ENCODE measurements around the gene RABGAP1. TPM values are rescaled to one million over a fixed set of nuclear protein-coding genes. Genes with fewer than 3 reads are reported as not detected.
A peak's percentile ranks its signal among the peaks of the same experiment; 100 is the strongest.

Gene RABGAP1
- total RNA-seq, 1 experiment from 2014 or later = 85.1 TPM

DNA sequence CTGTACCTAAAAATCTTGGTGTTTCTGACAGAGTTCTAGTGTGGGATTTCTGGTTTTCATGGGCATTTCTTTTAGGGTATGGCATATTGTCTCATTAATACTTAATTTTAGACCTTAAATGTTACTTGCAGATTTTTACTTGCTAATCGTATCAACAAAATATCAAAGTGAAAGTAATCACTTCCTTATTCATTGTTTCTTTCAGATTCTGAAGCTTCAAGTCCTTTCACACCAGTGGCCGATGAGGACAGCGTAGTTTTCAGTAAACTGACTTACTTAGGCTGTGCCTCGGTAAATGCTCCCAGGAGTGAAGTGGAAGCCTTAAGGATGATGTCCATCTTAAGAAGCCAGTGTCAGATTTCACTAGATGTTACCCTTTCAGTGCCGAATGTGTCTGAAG, 45.2 kb downstream of the RABGAP1 start:
- Histone ChIP-seq H3K36me3 (ENCODE audit: insufficient read depth, low read length) (peaks cover 29% of the 10 kb centered on the region), H3K4me2 (ENCODE audit: low read depth, low read length, poor library complexity, severe bottlenecking) (no peak overlapping the region), H3K27ac (ENCODE audit: low read length) (no peak overlapping the region), H3K27me3 (ENCODE audit: low read length) (no peaks in the 10 kb centered on the region), H3K9me2 (replicated peaks; ENCODE audit: insufficient read depth, low read length) (no peaks in the 10 kb centered on the region), H3K79me2 (ENCODE audit: low read length) (peaks cover 44% of the 10 kb centered on the region), H3K4me1 (ENCODE audit: low read length) (no peaks in the 10 kb centered on the region; the same call in 1 of the 2 replicates), H3K4me3 (ENCODE audit: low read length) (no peak overlapping the region), H3K9me3 (ENCODE audit: low read length) (no peaks in the 10 kb centered on the region), H3K9ac (ENCODE audit: low read length) (no peak overlapping the region), H2AFZ (ENCODE audit: low read length) (no peak overlapping the region), H4K20me1 (ENCODE audit: insufficient read depth, low read depth, low read length) (no peaks in the 10 kb centered on the region)
- no peak for DNase-seq

GRCh38 chr9:122988141-122988540, 47.3 kb downstream of the RABGAP1 start:
- no peak overlapping the region for H3K9ac ChIP-seq (ENCODE audit: low read length)
- DNase-seq = no peak
- peaks cover 33% of the 10 kb centered on the region for H3K79me2 ChIP-seq (ENCODE audit: low read length)
- H2AFZ ChIP-seq (ENCODE audit: low read length) = no peak overlapping the region
- H3K4me3 ChIP-seq (ENCODE audit: low read length) = no peak overlapping the region
- no peaks in the 10 kb centered on the region for H3K9me2 ChIP-seq (replicated peaks; ENCODE audit: insufficient read depth, low read length)
- no peak overlapping the region for H3K4me2 ChIP-seq (ENCODE audit: low read depth, low read length, poor library complexity, severe bottlenecking)
- no peaks in the 10 kb centered on the region for H4K20me1 ChIP-seq (ENCODE audit: insufficient read depth, low read depth, low read length)
- H3K27me3 ChIP-seq (ENCODE audit: low read length) = no peaks in the 10 kb centered on the region
- H3K4me1 ChIP-seq (ENCODE audit: low read length) = no peaks in the 10 kb centered on the region; the same call in 1 of the 2 replicates
- no peak overlapping the region for H3K27ac ChIP-seq (ENCODE audit: low read length)
- no peaks in the 10 kb centered on the region for H3K9me3 ChIP-seq (ENCODE audit: low read length)
- H3K36me3 ChIP-seq (ENCODE audit: insufficient read depth, low read length) = peaks cover 33% of the 10 kb centered on the region

DNA sequence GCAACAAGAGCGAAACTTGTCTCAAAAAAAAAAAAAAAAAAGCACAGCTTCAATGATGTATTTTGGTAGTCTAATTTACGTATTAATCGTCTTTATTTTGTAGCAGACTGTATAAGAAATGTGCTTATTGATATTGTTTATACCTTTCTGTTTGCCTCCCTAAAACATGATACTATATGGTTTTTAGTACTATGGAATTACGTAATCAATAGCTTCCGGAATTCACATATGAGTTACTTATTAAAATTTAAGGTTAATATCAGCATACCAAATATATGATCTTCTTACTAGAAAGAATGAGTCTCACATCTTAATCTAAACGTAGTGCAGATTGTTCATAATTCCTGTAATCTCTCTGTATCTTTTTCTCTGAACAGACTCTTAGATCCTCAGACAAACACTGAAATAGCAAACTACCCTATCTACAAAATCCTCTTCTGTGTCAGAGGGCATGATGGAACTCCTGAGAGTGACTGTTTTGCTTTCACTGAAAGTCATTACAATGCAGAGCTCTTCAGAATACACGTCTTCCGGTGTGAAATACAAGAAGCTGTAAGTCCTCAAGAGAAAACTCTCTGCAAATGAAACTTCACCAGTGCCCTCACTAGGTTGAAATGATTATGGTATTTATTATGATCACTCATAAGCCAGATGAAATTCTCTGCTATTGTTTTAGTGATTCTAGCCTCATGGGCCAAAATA, 48.3 kb downstream of the RABGAP1 start:
- no peaks in the 10 kb centered on the region for H3K27me3 ChIP-seq (ENCODE audit: low read length)
- H3K9ac ChIP-seq (ENCODE audit: low read length) = no peak overlapping the region
- H3K79me2 ChIP-seq (ENCODE audit: low read length) = peaks cover 29% of the 10 kb centered on the region
- H3K36me3 ChIP-seq (ENCODE audit: insufficient read depth, low read length) = peaks cover 36% of the 10 kb centered on the region
- no peak overlapping the region for H2AFZ ChIP-seq (ENCODE audit: low read length)
- H3K4me2 ChIP-seq (ENCODE audit: low read depth, low read length, poor library complexity, severe bottlenecking) = no peak overlapping the region
- H4K20me1 ChIP-seq (ENCODE audit: insufficient read depth, low read depth, low read length) = no peaks in the 10 kb centered on the region
- H3K27ac ChIP-seq (ENCODE audit: low read length) = no peak overlapping the region
- no peaks in the 10 kb centered on the region; the same call in 1 of the 2 replicates for H3K4me1 ChIP-seq (ENCODE audit: low read length)
- H3K9me3 ChIP-seq (ENCODE audit: low read length) = no peaks in the 10 kb centered on the region
- no peaks in the 10 kb centered on the region for H3K9me2 ChIP-seq (replicated peaks; ENCODE audit: insufficient read depth, low read length)
- DNase-seq = peak; percentile 45
- H3K4me3 ChIP-seq (ENCODE audit: low read length) = no peak overlapping the region

DNA sequence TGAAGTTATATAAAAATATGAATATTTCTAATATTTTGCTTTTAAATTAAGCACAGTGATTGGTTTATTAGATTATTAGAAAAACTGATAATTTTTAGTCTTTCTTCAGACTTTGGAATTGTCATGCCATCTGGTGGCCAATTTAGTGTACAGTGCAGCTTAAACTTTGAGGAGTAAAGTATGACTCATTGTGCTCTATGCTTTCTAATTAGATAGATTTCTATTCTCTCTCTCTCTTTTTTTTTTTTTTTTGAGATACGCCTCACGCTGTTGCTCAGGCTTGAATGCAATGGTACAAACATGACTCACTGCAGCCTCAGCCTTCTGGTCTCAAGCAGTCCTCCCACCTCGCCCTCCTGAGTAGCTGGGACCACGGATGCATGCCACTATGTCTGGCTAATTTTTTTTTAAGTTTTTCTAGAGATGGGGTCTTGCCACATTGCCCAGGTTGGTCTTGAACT, 50.6 kb downstream of the RABGAP1 start:
- Histone ChIP-seq H3K9me2 (replicated peaks; ENCODE audit: insufficient read depth, low read length) (no peaks in the 10 kb centered on the region), H3K27me3 (ENCODE audit: low read length) (no peaks in the 10 kb centered on the region), H3K9ac (ENCODE audit: low read length) (no peak overlapping the region), H3K4me1 (ENCODE audit: low read length) (no peaks in the 10 kb centered on the region; the same call in 1 of the 2 replicates), H3K4me2 (ENCODE audit: low read depth, low read length, poor library complexity, severe bottlenecking) (no peak overlapping the region), H3K27ac (ENCODE audit: low read length) (no peak overlapping the region), H3K4me3 (ENCODE audit: low read length) (no peak overlapping the region), H3K79me2 (ENCODE audit: low read length) (peaks cover 38% of the 10 kb centered on the region), H4K20me1 (ENCODE audit: insufficient read depth, low read depth, low read length) (no peaks in the 10 kb centered on the region), H3K36me3 (ENCODE audit: insufficient read depth, low read length) (peaks cover 37% of the 10 kb centered on the region; the same call in 1 of the 2 replicates), H2AFZ (ENCODE audit: low read length) (no peak overlapping the region), H3K9me3 (ENCODE audit: low read length) (no peaks in the 10 kb centered on the region)
- peak; percentile 83 for DNase-seq

DNA sequence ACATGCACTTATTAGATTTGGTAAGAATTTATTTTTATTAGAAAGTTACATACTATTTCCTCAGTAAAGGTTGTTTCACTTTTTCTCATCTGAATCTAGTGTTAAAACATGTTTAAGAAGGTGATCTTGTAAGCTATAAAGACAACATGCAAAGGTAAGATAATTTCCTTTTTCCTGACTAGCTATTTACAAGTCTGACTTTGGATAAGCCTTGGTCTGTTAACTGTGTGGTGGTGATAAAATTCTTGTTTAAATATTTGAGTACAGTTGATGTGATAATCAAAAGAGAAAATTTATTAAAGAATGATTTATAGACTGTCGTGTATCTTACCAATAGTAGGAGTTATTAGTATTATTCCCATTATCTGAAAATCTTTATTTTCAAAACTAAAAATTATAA, 55.8 kb downstream of the RABGAP1 start:
- H3K9me2 ChIP-seq (replicated peaks; ENCODE audit: insufficient read depth, low read length) = no peaks in the 10 kb centered on the region
- H3K9ac ChIP-seq (ENCODE audit: low read length) = no peak overlapping the region
- no peaks in the 10 kb centered on the region for H4K20me1 ChIP-seq (ENCODE audit: insufficient read depth, low read depth, low read length)

GRCh38 chr9:122998448-122998847, 57.6 kb downstream of the RABGAP1 start:
- Histone ChIP-seq H3K9me3 (ENCODE audit: low read length) (no peaks in the 10 kb centered on the region), H3K4me3 (ENCODE audit: low read length) (no peak overlapping the region), H3K79me2 (ENCODE audit: low read length) (peaks cover 48% of the 10 kb centered on the region), H3K9me2 (replicated peaks; ENCODE audit: insufficient read depth, low read length) (no peaks in the 10 kb centered on the region), H3K4me2 (ENCODE audit: low read depth, low read length, poor library complexity, severe bottlenecking) (no peak overlapping the region), H3K9ac (ENCODE audit: low read length) (no peak overlapping the region), H3K27ac (ENCODE audit: low read length) (no peak overlapping the region), H4K20me1 (ENCODE audit: insufficient read depth, low read depth, low read length) (no peaks in the 10 kb centered on the region), H3K27me3 (ENCODE audit: low read length) (no peaks in the 10 kb centered on the region), H3K36me3 (ENCODE audit: insufficient read depth, low read length) (peaks cover 69% of the 10 kb centered on the region; the same call in 1 of the 2 replicates), H2AFZ (ENCODE audit: low read length) (no peak overlapping the region), H3K4me1 (ENCODE audit: low read length) (no peaks in the 10 kb centered on the region)
- DNase-seq = no peak

More for the DNA sequence above, 55.8 kb downstream of the RABGAP1 start:
- no peak overlapping the region for H3K4me2 ChIP-seq (ENCODE audit: low read depth, low read length, poor library complexity, severe bottlenecking)
- peaks cover 60% of the 10 kb centered on the region; the same call in 1 of the 2 replicates for H3K36me3 ChIP-seq (ENCODE audit: insufficient read depth, low read length)
- H2AFZ ChIP-seq (ENCODE audit: low read length) = no peak overlapping the region
- H3K27me3 ChIP-seq (ENCODE audit: low read length) = no peaks in the 10 kb centered on the region
- H3K9me3 ChIP-seq (ENCODE audit: low read length) = no peaks in the 10 kb centered on the region
- H3K79me2 ChIP-seq (ENCODE audit: low read length) = peaks cover 47% of the 10 kb centered on the region
- no peak for DNase-seq
- no peak overlapping the region for H3K4me3 ChIP-seq (ENCODE audit: low read length)
- H3K27ac ChIP-seq (ENCODE audit: low read length) = no peak overlapping the region
- no peaks in the 10 kb centered on the region for H3K4me1 ChIP-seq (ENCODE audit: low read length)

DNA sequence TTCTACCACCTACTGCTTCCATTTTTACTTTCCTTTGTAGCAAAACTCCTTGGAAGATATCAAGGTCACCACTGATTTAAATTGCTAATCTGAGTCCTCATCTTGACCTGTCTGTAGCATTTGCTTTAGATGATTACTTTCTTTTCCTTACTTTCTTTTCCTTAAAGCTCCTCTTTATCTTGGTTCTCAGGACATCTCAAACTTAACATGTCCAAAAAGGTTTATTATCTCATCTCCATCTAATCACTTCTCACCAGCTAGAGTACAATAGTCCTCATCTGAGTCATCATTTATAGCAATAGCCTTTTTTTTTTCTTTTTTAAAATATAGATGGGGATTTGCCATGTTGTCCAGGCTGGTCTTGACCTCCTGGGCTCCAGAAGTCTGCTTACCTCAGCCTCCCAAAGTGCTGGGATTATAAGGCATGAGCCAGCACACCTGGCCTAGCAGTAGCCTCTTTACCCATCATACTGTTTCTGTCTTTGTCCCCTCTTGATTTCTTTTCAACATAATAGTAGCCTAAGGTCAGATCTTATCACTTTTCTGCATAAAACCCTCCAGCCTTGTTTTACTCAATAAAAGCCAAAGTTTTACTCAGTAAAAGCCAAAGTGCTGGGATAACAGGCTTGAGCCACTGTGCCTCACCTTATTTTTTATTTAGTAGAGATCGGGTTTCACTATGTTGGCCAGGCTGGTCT, 59.7 kb downstream of the RABGAP1 start:
- Histone ChIP-seq H3K36me3 (ENCODE audit: insufficient read depth, low read length) (peaks cover 68% of the 10 kb centered on the region), H3K4me1 (ENCODE audit: low read length) (no peaks in the 10 kb centered on the region), H3K79me2 (ENCODE audit: low read length) (peaks cover 36% of the 10 kb centered on the region), H3K9me2 (replicated peaks; ENCODE audit: insufficient read depth, low read length) (no peaks in the 10 kb centered on the region), H3K4me2 (ENCODE audit: low read depth, low read length, poor library complexity, severe bottlenecking) (no peak overlapping the region), H3K27me3 (ENCODE audit: low read length) (no peaks in the 10 kb centered on the region), H3K27ac (ENCODE audit: low read length) (peak overlapping the region; percentile 20; the same call in 1 of the 2 replicates), H4K20me1 (ENCODE audit: insufficient read depth, low read depth, low read length) (no peaks in the 10 kb centered on the region), H3K9ac (ENCODE audit: low read length) (no peak overlapping the region), H3K4me3 (ENCODE audit: low read length) (no peak overlapping the region), H3K9me3 (ENCODE audit: low read length) (no peaks in the 10 kb centered on the region), H2AFZ (ENCODE audit: low read length) (no peak overlapping the region)
- DNase-seq = no peak

- Histone ChIP-seq H3K79me2 (ENCODE audit: low read length) (peaks cover 33% of the 10 kb centered on the region), H3K4me1 (ENCODE audit: low read length) (no peaks in the 10 kb centered on the region), H3K9me3 (ENCODE audit: low read length) (no peaks in the 10 kb centered on the region), H3K4me2 (ENCODE audit: low read depth, low read length, poor library complexity, severe bottlenecking) (no peak overlapping the region), H3K9me2 (replicated peaks; ENCODE audit: insufficient read depth, low read length) (no peaks in the 10 kb centered on the region), H3K27me3 (ENCODE audit: low read length) (no peaks in the 10 kb centered on the region), H3K9ac (ENCODE audit: low read length) (no peak overlapping the region), H2AFZ (ENCODE audit: low read length) (no peak overlapping the region), H3K36me3 (ENCODE audit: insufficient read depth, low read length) (peaks cover 52% of the 10 kb centered on the region), H3K4me3 (ENCODE audit: low read length) (no peak overlapping the region), H4K20me1 (ENCODE audit: insufficient read depth, low read depth, low read length) (no peaks in the 10 kb centered on the region), H3K27ac (ENCODE audit: low read length) (no peak overlapping the region)
- DNase-seq = no peak
These were observed 61.9 kb downstream of the RABGAP1 start for GRCh38 chr9:123002754-123003153.

All from Karpas-422 (cell line).